K562 (cell line): ENCODE measurements around the gene KATNAL2. TPM values are rescaled to one million over a fixed set of nuclear protein-coding genes. Genes with fewer than 3 reads are reported as not detected.

Experiments used
- THRA ChIP-seq: fragments of 450-650 bp; IDR thresholded peaks from 2 replicates; pipeline ENCODE4 v1.6.1; 2017; ENCODE audit warnings: mild to moderate bottlenecking, moderate library complexity
- polyA plus RNA-seq, 8 experiments: library from polyadenylated mRNA; depleted of rRNA in 4 of 8; stranded (reverse) in 5 of 8; unstranded in 3 of 8; fragments of >200 nt; fragmentation: Nextera tagmentation in 2 of 8; fragmentation: Illumina TruSeq in 1 of 8; extraction: Ambion mirVana in 2 of 8; extraction: Trizol in 1 of 8; gene quantifications; 2 replicates each; pipeline versions ENCODE4 v1.2.1 to v1.2.3, GENCODE V29; 2011 to 2014; ENCODE audit warnings: inconsistent platforms in 1 of 8, missing spikeins in 1 of 8
- small RNA-seq: library from RNA; depleted of rRNA; stranded (forward); fragments of <200 nt; gene quantifications from one replicate; pipeline ENCODE3, GENCODE V24; 2014
- total RNA-seq, 7 experiments: library from RNA; depleted of rRNA in 6 of 7; stranded (reverse); fragments of >200 nt in 6 of 7; fragmentation: Illumina TruSeq in 2 of 7; extraction: Trizol in 2 of 7; gene quantifications; 2 replicates each; pipeline versions ENCODE4 v1.2.1 to v1.2.3, GENCODE V29; 2011 to 2021; ENCODE audit warnings: low replicate concordance in 1 of 7

Gene KATNAL2
- total and polyA plus RNA-seq, 9 of the 15 experiments (the other 6 are each of a cell fraction or from before 2014, with no cell fraction given) = 0.08 to 1.2 (median 0.48) TPM

- TF ChIP-seq THRA = no peak
Observed at GRCh38 chr18:47151439-47151838, 234.0 kb downstream of the KATNAL2 start (continued).

Small RNAs within 50 kb of the gene (small RNA-seq; reads per million reads assigned to genes)
- not detected for gene AC012254.4

Other genes with a start within 250 kb of the KATNAL2 start
- gene ST8SIA5, start 160.5 kb upstream of the KATNAL2 start, total RNA-seq (2014; rRNA removed) = 0.08 TPM in 1 of 2 replicates, not detected in the other
- 0.04 and 0.13 TPM in 2 replicates for gene ST8SIA5, start 160.5 kb upstream of the KATNAL2 start, total RNA-seq (2014; rRNA removed; fragmentation: Illumina TruSeq; extraction: Trizol)
- gene ST8SIA5, start 160.5 kb upstream of the KATNAL2 start, total RNA-seq (2015; rRNA removed; fragmentation: Illumina TruSeq; extraction: Trizol) = 0.26 and 0.33 TPM in 2 replicates
- gene ST8SIA5, start 160.5 kb upstream of the KATNAL2 start, total RNA-seq (2021) = not detected in 2 replicates
- gene ST8SIA5, start 160.5 kb upstream of the KATNAL2 start, polyA plus RNA-seq (2011; rRNA removed) = 0.03 and 0.05 TPM in 2 replicates
- 0.07 and 0.08 TPM in 2 replicates for gene ST8SIA5, start 160.5 kb upstream of the KATNAL2 start, polyA plus RNA-seq (2014; fragmentation: Illumina TruSeq; extraction: Trizol)
- gene ST8SIA5, start 160.5 kb upstream of the KATNAL2 start, polyA plus RNA-seq (2014; fragmentation: Nextera tagmentation; extraction: Ambion mirVana) = not detected
- gene ST8SIA5, start 160.5 kb upstream of the KATNAL2 start, polyA plus RNA-seq (2014; rRNA removed) = 0.01 TPM in 1 of 2 replicates, not detected in the other
- 12.0 and 12.5 TPM in 2 replicates for gene PIAS2, start 95 bp upstream of the KATNAL2 start, total RNA-seq (2014; rRNA removed)
- 19.3 and 22.7 TPM in 2 replicates for gene PIAS2, start 95 bp upstream of the KATNAL2 start, total RNA-seq (2014; rRNA removed; fragmentation: Illumina TruSeq; extraction: Trizol)
- 19.0 and 19.1 TPM in 2 replicates for gene PIAS2, start 95 bp upstream of the KATNAL2 start, total RNA-seq (2015; rRNA removed; fragmentation: Illumina TruSeq; extraction: Trizol)
- gene PIAS2, start 95 bp upstream of the KATNAL2 start, total RNA-seq (2021) = 21.3 and 23.9 TPM in 2 replicates
- gene PIAS2, start 95 bp upstream of the KATNAL2 start, polyA plus RNA-seq (2011; rRNA removed) = 9.4 and 11.7 TPM in 2 replicates
- gene PIAS2, start 95 bp upstream of the KATNAL2 start, polyA plus RNA-seq (2014; fragmentation: Illumina TruSeq; extraction: Trizol) = 15.9 and 19.0 TPM in 2 replicates
- gene PIAS2, start 95 bp upstream of the KATNAL2 start, polyA plus RNA-seq (2014; fragmentation: Nextera tagmentation; extraction: Ambion mirVana) = 1 to 10 TPM; 2.9 to 3.0 TPM
- gene PIAS2, start 95 bp upstream of the KATNAL2 start, polyA plus RNA-seq (2014; rRNA removed) = 7.6 and 9.1 TPM in 2 replicates
- not detected in 2 replicates for gene ELOA2, start 118.0 kb downstream of the KATNAL2 start, total RNA-seq (2014; rRNA removed)
- gene ELOA2, start 118.0 kb downstream of the KATNAL2 start, total RNA-seq (2014; rRNA removed; fragmentation: Illumina TruSeq; extraction: Trizol) = not detected in 2 replicates
- not detected in 2 replicates for gene ELOA2, start 118.0 kb downstream of the KATNAL2 start, total RNA-seq (2015; rRNA removed; fragmentation: Illumina TruSeq; extraction: Trizol)
- gene ELOA2, start 118.0 kb downstream of the KATNAL2 start, total RNA-seq (2021) = not detected in 2 replicates
- not detected in 2 replicates for gene ELOA2, start 118.0 kb downstream of the KATNAL2 start, polyA plus RNA-seq (2011; rRNA removed)
- not detected in 2 replicates for gene ELOA2, start 118.0 kb downstream of the KATNAL2 start, polyA plus RNA-seq (2014; fragmentation: Illumina TruSeq; extraction: Trizol)
- gene ELOA2, start 118.0 kb downstream of the KATNAL2 start, polyA plus RNA-seq (2014; fragmentation: Nextera tagmentation; extraction: Ambion mirVana) = not detected
- gene ELOA2, start 118.0 kb downstream of the KATNAL2 start, polyA plus RNA-seq (2014; rRNA removed) = not detected in 2 replicates
- gene HDHD2, start 232.9 kb downstream of the KATNAL2 start, total RNA-seq (2014; rRNA removed) = 12.4 and 14.6 TPM in 2 replicates
- gene HDHD2, start 232.9 kb downstream of the KATNAL2 start, total RNA-seq (2014; rRNA removed; fragmentation: Illumina TruSeq; extraction: Trizol) = 21.5 TPM in 2 replicates
- gene HDHD2, start 232.9 kb downstream of the KATNAL2 start, total RNA-seq (2015; rRNA removed; fragmentation: Illumina TruSeq; extraction: Trizol) = 17.0 and 17.5 TPM in 2 replicates
- gene HDHD2, start 232.9 kb downstream of the KATNAL2 start, total RNA-seq (2021) = 24.8 and 25.9 TPM in 2 replicates
- 16.9 and 22.6 TPM in 2 replicates for gene HDHD2, start 232.9 kb downstream of the KATNAL2 start, polyA plus RNA-seq (2011; rRNA removed)
- gene HDHD2, start 232.9 kb downstream of the KATNAL2 start, polyA plus RNA-seq (2014; fragmentation: Illumina TruSeq; extraction: Trizol) = 22.0 and 25.2 TPM in 2 replicates
- gene HDHD2, start 232.9 kb downstream of the KATNAL2 start, polyA plus RNA-seq (2014; fragmentation: Nextera tagmentation; extraction: Ambion mirVana) = 10 to 100 TPM in 1 of 2 experiments, 1 to 10 TPM in 1; 6.8 to 22.8 TPM
- gene HDHD2, start 232.9 kb downstream of the KATNAL2 start, polyA plus RNA-seq (2014; rRNA removed) = 10.7 and 15.9 TPM in 2 replicates